ENCODE measurements around the gene TLR6. TPM values are rescaled to one million over a fixed set of nuclear protein-coding genes. Genes with fewer than 3 reads are reported as not detected.

The TLR6 gene
- total and polyA plus RNA-seq, 2 of the 8 experiments (the other 6 are each of a cell fraction or from before 2014, with no cell fraction given) = 0.02 to 0.09 TPM

DNA sequence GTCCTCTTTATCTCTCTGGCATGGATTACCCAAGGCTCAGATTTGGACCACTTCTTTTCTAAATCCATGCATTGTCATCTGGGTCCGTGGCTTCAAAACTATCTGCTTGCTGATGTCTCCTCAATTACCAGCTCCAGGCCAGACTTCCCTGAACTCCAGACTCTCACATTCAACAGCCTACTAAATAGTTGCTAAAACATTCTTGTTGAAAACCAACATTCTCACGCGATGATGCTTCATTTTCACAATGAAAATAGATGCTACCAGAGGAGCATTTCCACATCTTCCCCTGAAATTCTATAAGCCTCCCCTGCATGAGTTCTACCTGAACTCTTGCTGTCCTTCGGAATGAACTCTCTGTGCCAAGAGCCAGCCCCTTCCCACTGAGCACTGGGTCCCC, 5.2 kb upstream of the TLR6 start (continued):
- TF ChIP-seq MAX (IDR thresholded peaks at IDR 0.05) = no peak
- no peak for TF ChIP-seq SRF (IDR thresholded peaks at IDR 0.05; ENCODE audit: low read depth, low read length)
- TF ChIP-seq HDAC2 (IDR thresholded peaks at IDR 0.05; ENCODE audit: borderline replicate concordance in 1 of 2, low read depth in 2 of 2, low read length in 2 of 2) = no peak
- TF ChIP-seq TAF7 (optimal IDR thresholded peaks at IDR 0.05; ENCODE audit: borderline replicate concordance, low read depth, low read length) = no peak
- TF ChIP-seq PHF8 (conservative IDR thresholded peaks at IDR 0.05; ENCODE audit: low read depth, low read length) = no peak
- TF ChIP-seq, protein P1, sequence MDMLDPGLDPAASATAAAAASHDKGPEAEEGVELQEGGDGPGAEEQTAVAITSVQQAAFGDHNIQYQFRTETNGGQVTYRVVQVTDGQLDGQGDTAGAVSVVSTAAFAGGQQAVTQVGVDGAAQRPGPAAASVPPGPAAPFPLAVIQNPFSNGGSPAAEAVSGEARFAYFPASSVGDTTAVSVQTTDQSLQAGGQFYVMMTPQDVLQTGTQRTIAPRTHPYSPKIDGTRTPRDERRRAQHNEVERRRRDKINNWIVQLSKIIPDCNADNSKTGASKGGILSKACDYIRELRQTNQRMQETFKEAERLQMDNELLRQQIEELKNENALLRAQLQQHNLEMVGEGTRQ (IDR thresholded peaks at IDR 0.05; ENCODE audit: low read length) = no peak
- no peak for TF ChIP-seq KDM5A (IDR thresholded peaks at IDR 0.05; ENCODE audit: low read length)
- no peak for TF ChIP-seq HDAC6 (IDR thresholded peaks at IDR 0.05; ENCODE audit: low read depth, low read length)
- no peak for TF ChIP-seq SIRT6 (IDR thresholded peaks at IDR 0.05; ENCODE audit: low read length)
- TF ChIP-seq TEAD4 (IDR thresholded peaks at IDR 0.05; ENCODE audit: low read depth, low read length) = no peak
